HCT116 (cell line): Measurements from ENCODE around the gene PFKP. TPM values are rescaled to one million over a fixed set of nuclear protein-coding genes. Genes with fewer than 3 reads are reported as not detected.

Experiments used
- ATAC-seq: fragments of 200-7000 bp; cut with Tn5 transposase; 2 replicates; pipeline ENCODE4 v1.9.1; 2020; ENCODE audit warnings: mild to moderate bottlenecking, moderate library complexity
- BruUV-seq: library from RNA; stranded (reverse); fragments of 400-500 nt; replicated peaks from 2 replicates; lab custom pipeline; 2021; lab: Mats Ljungman, UMichigan
- CTCF ChIA-PET: fragments of 300-600 bp; sonication (Branson Sonifier 250); formaldehyde crosslinking; loops from one replicate; lab custom pipeline; 2021; ENCODE audit warnings: antibody characterized with exemption; lab: Charles Lee
- POLR2A ChIA-PET: fragments of 300-600, 350-600 bp; sonication (Branson Sonifier 250); formaldehyde crosslinking; loops from one replicate; lab custom pipeline; 2021; ENCODE audit warnings: antibody characterized with exemption; lab: Charles Lee
- RAD21 ChIA-PET, 2 experiments: fragments of 300-600 bp; sonication (Branson Sonifier 250); formaldehyde crosslinking; loops; one replicate each; lab custom pipeline; 2023; ENCODE audit warnings: low total read pairs in 2 of 2; ENCODE audit not compliant: uncharacterized antibody in 2 of 2, unreplicated experiment in 2 of 2, low non-redundant PET in 1 of 2; lab: Charles Lee
- DNase-seq: peaks from one replicate; pipeline ENCODE4 v3.0.0-alpha.2; 2010; ENCODE audit warnings: low read depth, low spot score
- H2AFZ ChIP-seq: fragments of 200-600 bp; shearing (Covaris generic), sonication (generic); 2 replicates; pipeline ENCODE4 v1.6.1; 2017; ENCODE audit warnings: low read depth, mixed run types, mixed read lengths, antibody characterized with exemption, low read length; ENCODE audit not compliant: poor library complexity, severe bottlenecking
- H3K27ac ChIP-seq: 2 replicates; pipeline ENCODE4 v1.5.1; 2012; ENCODE audit warnings: low read depth, low read length
- H3K27me3 ChIP-seq: fragments of 200-600 bp; sonication (generic); 2 replicates; pipeline ENCODE4 v1.6.1; 2016; ENCODE audit warnings: mixed run types, low read length, mixed read lengths; ENCODE audit not compliant: insufficient read depth
- H3K36me3 ChIP-seq, 2 experiments: fragments of 200-500 bp in 1 of 2; fragments of 200-600 bp in 1 of 2; sonication (Bioruptor generic) in 1 of 2; sonication (generic) in 1 of 2; 2 replicates each; pipeline versions ENCODE4 v1.5.1 to v1.6.1; 2014 to 2016; ENCODE audit warnings: low read length in 2 of 2, inconsistent platforms in 1 of 2, mixed read lengths in 1 of 2, mixed run types in 1 of 2; ENCODE audit not compliant: insufficient read depth in 2 of 2, control insufficient read depth in 1 of 2
- H3K4me1 ChIP-seq, 2 experiments: fragments of 200-600 bp in 1 of 2; sonication (generic) in 1 of 2; 2 replicates each; pipeline versions ENCODE4 v1.5.1 to v1.6.1; 2012 to 2017; ENCODE audit warnings: low read length in 2 of 2, inconsistent platforms in 1 of 2, mild to moderate bottlenecking in 1 of 2, mixed read lengths in 1 of 2, mixed run types in 1 of 2, moderate library complexity in 1 of 2; ENCODE audit not compliant: insufficient read depth in 2 of 2, control insufficient read depth in 1 of 2
- H3K4me2 ChIP-seq: fragments of 200-600 bp; sonication (generic); 2 replicates; pipeline ENCODE4 v1.6.1; 2017; ENCODE audit warnings: mixed run types, low read length, mixed read lengths
- H3K4me3 ChIP-seq, 2 experiments: fragments of 200-600 bp in 1 of 2; sonication (generic) in 1 of 2; replicated peaks in 1 of 2; 2 replicates each; pipeline ENCODE4 v1.5.1; 2011 to 2016; ENCODE audit warnings: low read length in 2 of 2, control low read depth in 1 of 2, low read depth in 1 of 2, mild to moderate bottlenecking in 1 of 2, mixed read lengths in 1 of 2, mixed run types in 1 of 2
- H3K79me2 ChIP-seq: fragments of 200-600 bp; sonication (generic); 2 replicates; pipeline ENCODE4 v1.6.1; 2017; ENCODE audit warnings: mild to moderate bottlenecking, mixed run types, low read length, moderate library complexity, mixed read lengths; ENCODE audit not compliant: insufficient read depth
- H3K9ac ChIP-seq: fragments of 200-600 bp; sonication (generic); 2 replicates; pipeline ENCODE4 v1.6.1; 2016; ENCODE audit warnings: low read length, mixed read lengths
- H3K9me2 ChIP-seq: fragments of 200-600 bp; sonication (generic), shearing (Covaris generic); 2 replicates; pipeline ENCODE4 v1.6.1; 2017; ENCODE audit warnings: mixed run types, mild to moderate bottlenecking, moderate library complexity; ENCODE audit not compliant: insufficient read depth
- H3K9me3 ChIP-seq, 2 experiments: fragments of 200-500 bp in 1 of 2; fragments of 200-600 bp in 1 of 2; sonication (Bioruptor generic) in 1 of 2; sonication (generic) in 1 of 2; 2 replicates each; pipeline ENCODE4 v1.6.1; 2014 to 2017; ENCODE audit warnings: low read length in 2 of 2, mixed read lengths in 2 of 2, inconsistent platforms in 1 of 2, low read depth in 1 of 2, mild to moderate bottlenecking in 1 of 2, mixed run types in 1 of 2, moderate library complexity in 1 of 2; ENCODE audit not compliant: control insufficient read depth in 1 of 2, insufficient read depth in 1 of 2
- H4K20me1 ChIP-seq: fragments of 200-600 bp; sonication (generic), shearing (Covaris generic); 2 replicates; pipeline ENCODE4 v1.6.1; 2017; ENCODE audit warnings: mixed run types, mild to moderate bottlenecking, moderate library complexity; ENCODE audit not compliant: insufficient read depth
- CBX3 ChIP-seq: IDR thresholded peaks from 2 replicates; pipeline ENCODE4 v1.6.1; 2012; ENCODE audit warnings: low read depth
- CEBPB ChIP-seq: IDR thresholded peaks from 2 replicates; pipeline ENCODE4 v1.6.1; 2012; ENCODE audit warnings: low read depth
- ELF1 ChIP-seq: IDR thresholded peaks from 2 replicates; pipeline ENCODE4 v1.6.1; 2012; ENCODE audit warnings: low read depth, borderline replicate concordance
- EZH2phosphoT487 ChIP-seq: fragments of 200-600 bp; IDR thresholded peaks from 2 replicates; pipeline ENCODE4 v1.6.1; 2018; ENCODE audit warnings: antibody characterized with exemption, borderline replicate concordance
- FOSL1 ChIP-seq: IDR thresholded peaks from 2 replicates; pipeline ENCODE4 v1.6.1; 2012; ENCODE audit warnings: low read depth
- JUND ChIP-seq: IDR thresholded peaks from 2 replicates; pipeline ENCODE4 v1.6.1; 2012
- POLR2AphosphoS5 ChIP-seq: IDR thresholded peaks from 2 replicates; pipeline ENCODE4 v1.6.1; 2011; ENCODE audit warnings: mild to moderate bottlenecking, low read depth, low read length, moderate library complexity
- RAD21 ChIP-seq: IDR thresholded peaks from 2 replicates; pipeline ENCODE4 v1.6.1; 2012; ENCODE audit warnings: low read depth, mild to moderate bottlenecking
- SIN3A ChIP-seq: IDR thresholded peaks from 2 replicates; pipeline ENCODE4 v1.6.1; 2012; ENCODE audit warnings: low read depth
- SP1 ChIP-seq: IDR thresholded peaks from 2 replicates; pipeline ENCODE4 v1.6.1; 2012; ENCODE audit warnings: low read depth
- YY1 ChIP-seq: IDR thresholded peaks from 2 replicates; pipeline ENCODE4 v1.6.1; 2011; ENCODE audit warnings: low read length, low read depth, moderate library complexity, mild to moderate bottlenecking; ENCODE audit not compliant: insufficient replicate concordance; ENCODE audit errors: extremely low read depth
- ZBTB33 ChIP-seq: IDR thresholded peaks from 2 replicates; pipeline ENCODE4 v1.6.1; 2011; ENCODE audit warnings: mild to moderate bottlenecking, low read length, moderate library complexity; ENCODE audit not compliant: insufficient replicate concordance; ENCODE audit errors: extremely low read depth
- ZFX ChIP-seq: fragments of 450-650 bp; IDR thresholded peaks from 2 replicates; pipeline ENCODE4 v1.6.1; 2017
- intact Hi-C: fragments of 100-400 bp; cut with micrococcal nuclease; formaldehyde crosslinking; loops from 2 replicates; pipeline ENCODE4 v1.10.0; 2022
- total RNA-seq: library from RNA; stranded (reverse); gene quantifications from one replicate; pipeline ENCODE4 v1.2.1, GENCODE V29; 2021; ENCODE audit not compliant: unreplicated experiment
- TF ChIP-seq, protein P1 (sequence below): IDR thresholded peaks from 2 replicates; pipeline ENCODE4 v1.6.1; 2012; ENCODE audit warnings: low read depth

PFKP gene
- total RNA-seq, 1 experiment from 2014 or later: 237 TPM

DNA sequence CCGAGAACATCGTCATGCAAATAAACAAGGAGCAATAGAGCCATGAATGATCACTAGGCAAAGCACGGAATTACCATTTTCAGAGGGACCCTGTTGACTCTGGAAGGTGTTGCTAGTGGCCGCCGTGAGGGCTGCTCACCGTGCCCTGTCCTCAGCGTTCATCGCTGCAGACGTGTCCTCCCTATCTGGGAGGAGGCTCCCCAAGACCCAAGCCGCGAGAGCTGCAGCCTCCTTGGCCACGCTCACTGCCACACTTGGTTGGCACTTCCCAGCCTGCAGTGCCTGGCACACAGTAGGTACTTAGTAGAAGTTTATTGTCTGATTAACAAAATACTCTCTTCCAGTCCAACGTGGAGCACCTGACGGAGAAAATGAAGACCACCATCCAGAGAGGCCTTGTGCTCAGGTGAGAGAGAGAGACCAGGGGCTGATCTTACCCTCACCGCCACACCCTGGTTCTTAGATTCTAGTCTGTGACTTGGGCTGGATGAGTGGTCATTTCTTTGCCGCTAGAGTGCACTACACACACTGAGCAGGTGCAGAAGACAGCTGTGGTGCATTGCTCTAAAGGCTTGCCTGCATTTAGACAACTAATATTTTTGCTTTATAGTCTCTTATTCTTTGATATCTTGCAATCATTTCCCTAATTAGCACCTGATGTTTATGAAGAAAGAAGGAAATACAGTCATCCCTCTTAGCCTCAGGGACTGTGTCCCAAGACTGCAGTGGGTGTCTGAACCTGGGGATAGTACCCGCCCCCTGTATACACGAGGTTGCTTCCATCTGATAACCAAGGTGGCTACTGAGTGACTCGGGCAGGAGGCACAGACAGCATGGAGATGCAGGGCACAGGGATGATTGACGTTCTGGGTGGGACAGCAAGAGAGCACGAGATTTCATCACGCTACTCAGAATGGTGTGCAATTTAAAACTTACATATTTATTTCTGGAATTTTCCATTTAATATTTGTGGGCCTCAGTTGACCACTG lies 65.0 kb downstream of the PFKP start:
- H3K9ac ChIP-seq: no peak overlapping the region
- ChIA-PET CTCF (no interaction called here), POLR2A (no interaction called here), RAD21 (no interaction called here)
- H3K79me2 ChIP-seq: no peaks in the 10 kb centered on the region
- H3K4me3 ChIP-seq: no peak overlapping the region
- DNase-seq: no peak
- H3K4me1 ChIP-seq: no peaks in the 10 kb centered on the region
- no peaks in the 10 kb centered on the region for H3K9me3 ChIP-seq
- H3K9me2 ChIP-seq: no peaks in the 10 kb centered on the region
- TF ChIP-seq FOSL1: no peak
- TF ChIP-seq SP1: no peak
- TF ChIP-seq CEBPB: no peak
- TF ChIP-seq YY1: no peak
- no peak for TF ChIP-seq CBX3
- no peak for TF ChIP-seq POLR2AphosphoS5
- no peak for TF ChIP-seq JUND
- H4K20me1 ChIP-seq: no peaks in the 10 kb centered on the region
- no peak for ATAC-seq
- no peak overlapping the region for H3K27ac ChIP-seq
- intact Hi-C loops: no loop called here
- peaks cover 48 to 52% of the 10 kb centered on the region in 2 experiments for H3K36me3 ChIP-seq
- no peak overlapping the region for H3K4me2 ChIP-seq
- H2AFZ ChIP-seq: no peak overlapping the region
- no TSS peak for BruUV-seq
- H3K27me3 ChIP-seq: no peaks in the 10 kb centered on the region

- H3K9ac ChIP-seq: no peak overlapping the region
- H3K4me2 ChIP-seq: no peak overlapping the region
- BruUV-seq: no TSS peak
- ChIA-PET POLR2A (interaction anchor here (1.3 kb wide), 1 partner anchor 39 kb away, joined by 3 read pairs; the partner anchor contains the start of gene PITRM1), RAD21 (no interaction called here), CTCF (no interaction called here)
- H3K27ac ChIP-seq: no peak overlapping the region
- H3K9me2 ChIP-seq: no peaks in the 10 kb centered on the region
- intact Hi-C loops: no loop called here
- no peak overlapping the region for H3K4me3 ChIP-seq
- H3K79me2 ChIP-seq: no peaks in the 10 kb centered on the region
- no peaks in the 10 kb centered on the region for H3K9me3 ChIP-seq
- no peaks in the 10 kb centered on the region for H3K27me3 ChIP-seq
- no peak for DNase-seq
- H3K36me3 ChIP-seq: peaks cover 58 to 64% of the 10 kb centered on the region in 2 experiments
- H2AFZ ChIP-seq: no peak overlapping the region
- no peaks in the 10 kb centered on the region for H3K4me1 ChIP-seq
- H4K20me1 ChIP-seq: no peaks in the 10 kb centered on the region
- ATAC-seq: no peak
- TF ChIP-seq ELF1 (no peak), SP1 (no peak), YY1 (no peak), RAD21 (no peak), POLR2AphosphoS5 (no peak), ZFX (no peak), SIN3A (no peak), CEBPB (no peak), ZBTB33 (no peak), EZH2phosphoT487 (no peak)
- TF ChIP-seq, protein P1, sequence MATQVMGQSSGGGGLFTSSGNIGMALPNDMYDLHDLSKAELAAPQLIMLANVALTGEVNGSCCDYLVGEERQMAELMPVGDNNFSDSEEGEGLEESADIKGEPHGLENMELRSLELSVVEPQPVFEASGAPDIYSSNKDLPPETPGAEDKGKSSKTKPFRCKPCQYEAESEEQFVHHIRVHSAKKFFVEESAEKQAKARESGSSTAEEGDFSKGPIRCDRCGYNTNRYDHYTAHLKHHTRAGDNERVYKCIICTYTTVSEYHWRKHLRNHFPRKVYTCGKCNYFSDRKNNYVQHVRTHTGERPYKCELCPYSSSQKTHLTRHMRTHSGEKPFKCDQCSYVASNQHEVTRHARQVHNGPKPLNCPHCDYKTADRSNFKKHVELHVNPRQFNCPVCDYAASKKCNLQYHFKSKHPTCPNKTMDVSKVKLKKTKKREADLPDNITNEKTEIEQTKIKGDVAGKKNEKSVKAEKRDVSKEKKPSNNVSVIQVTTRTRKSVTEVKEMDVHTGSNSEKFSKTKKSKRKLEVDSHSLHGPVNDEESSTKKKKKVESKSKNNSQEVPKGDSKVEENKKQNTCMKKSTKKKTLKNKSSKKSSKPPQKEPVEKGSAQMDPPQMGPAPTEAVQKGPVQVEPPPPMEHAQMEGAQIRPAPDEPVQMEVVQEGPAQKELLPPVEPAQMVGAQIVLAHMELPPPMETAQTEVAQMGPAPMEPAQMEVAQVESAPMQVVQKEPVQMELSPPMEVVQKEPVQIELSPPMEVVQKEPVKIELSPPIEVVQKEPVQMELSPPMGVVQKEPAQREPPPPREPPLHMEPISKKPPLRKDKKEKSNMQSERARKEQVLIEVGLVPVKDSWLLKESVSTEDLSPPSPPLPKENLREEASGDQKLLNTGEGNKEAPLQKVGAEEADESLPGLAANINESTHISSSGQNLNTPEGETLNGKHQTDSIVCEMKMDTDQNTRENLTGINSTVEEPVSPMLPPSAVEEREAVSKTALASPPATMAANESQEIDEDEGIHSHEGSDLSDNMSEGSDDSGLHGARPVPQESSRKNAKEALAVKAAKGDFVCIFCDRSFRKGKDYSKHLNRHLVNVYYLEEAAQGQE: no peak
Observed at GRCh38 chr10:3133948-3134347, 66.6 kb downstream of the PFKP start.
